Measurements from ENCODE around the gene KIFBP. TPM values are rescaled to one million over a fixed set of nuclear protein-coding genes. Genes with fewer than 3 reads are reported as not detected.

KIFBP gene
- total and polyA plus RNA-seq, 2 of the 13 experiments (the other 11 are each of a cell fraction or from before 2014, with no cell fraction given) = 13.0 to 21.9 TPM

GRCh38 chr10:69052736-69053135 lies 64.1 kb downstream of the KIFBP start:
- peaks cover 2 to 7% of the 10 kb centered on the region in 2 experiments; a peak in 1 of 5 replicates for H3K27me3 ChIP-seq (ENCODE audit: control insufficient read depth in 1 of 2, insufficient read depth in 2 of 2, low read length in 2 of 2)
- in situ Hi-C loops (cut with HindIII; ENCODE audit: extremely low pct_ligation_motif_present, low pct_unique_long_range_greater_than_20kb) = no loop called here
- no peak for ATAC-seq

More at GRCh38 chr10:69052736-69053135, 64.1 kb downstream of the KIFBP start:
- peaks cover 26% of the 10 kb centered on the region for H3K4me1 ChIP-seq (ENCODE audit: insufficient read depth, low read length)
- no peak overlapping the region for H3K9ac ChIP-seq (ENCODE audit: insufficient read depth, low read depth, low read length)
- no peaks in the 10 kb centered on the region for H4K20me1 ChIP-seq (ENCODE audit: insufficient read depth, low read length)
- DNase-seq (ENCODE audit: low spot score) = no peak
- intact Hi-C loops (cut with micrococcal nuclease; ENCODE audit: unreplicated experiment) = no loop called here
- FAIRE-seq = no peak
- TF ChIP-seq ZNF253 (CRISPR knock-in tag; IDR thresholded peaks at IDR 0.05; ENCODE audit: borderline replicate concordance) (no peak), DNMT3B (CRISPR knock-in tag; conservative IDR thresholded peaks at IDR 0.05) (no peak), ZNF275 (CRISPR knock-in tag; IDR thresholded peaks at IDR 0.05; ENCODE audit: borderline replicate concordance) (no peak), ZKSCAN1 (IDR thresholded peaks at IDR 0.05; ENCODE audit: low read length) (no peak), NR0B2 (CRISPR knock-in tag; IDR thresholded peaks at IDR 0.05) (no peak), ZNF317 (CRISPR knock-in tag; IDR thresholded peaks at IDR 0.05) (no peak), ATF7 (IDR thresholded peaks at IDR 0.05) (no peak), ATF7 (CRISPR knock-in tag; IDR thresholded peaks at IDR 0.05) (no peak), ZNF75D (CRISPR knock-in tag; IDR thresholded peaks at IDR 0.05; ENCODE audit: borderline replicate concordance) (no peak), MAX (IDR thresholded peaks at IDR 0.05) (no peak), MIER2 (CRISPR knock-in tag; IDR thresholded peaks at IDR 0.05) (no peak)
- no peaks in the 10 kb centered on the region for H3K9me3 ChIP-seq (ENCODE audit: low read length)
- no peak overlapping the region for H2AFZ ChIP-seq (ENCODE audit: low read length)
- no peak overlapping the region for H3K4me2 ChIP-seq (ENCODE audit: low read depth, low read length)
- no peak overlapping the region for H3K27ac ChIP-seq (ENCODE audit: extremely low read length, insufficient read depth, low read length)
- CTCF ChIA-PET (ENCODE audit: low intra/inter-chr PET ratio, low total read pairs) = no interaction called here
- 35% methylated on average over 6 of the region's 6 CpGs for WGBS (ENCODE audit: low lambda C conversion rate)
- no TSS peak for BruUV-seq (replicated peaks)
- no peaks in the 10 kb centered on the region for H3K36me3 ChIP-seq (replicated peaks in 1 of 2; ENCODE audit: control insufficient read depth in 1 of 2, insufficient read depth in 2 of 2, low read length in 2 of 2)
- no peaks in the 10 kb centered on the region for H3K79me2 ChIP-seq (ENCODE audit: insufficient read depth, low read length)
- no peak overlapping the region for H3K4me3 ChIP-seq (replicated peaks in 1 of 3; ENCODE audit: insufficient read depth in 1 of 3, low read depth in 2 of 3, low read length in 3 of 3)
- POLR2A ChIA-PET = no interaction called here
